Fibroblast of the aortic adventitia (primary cell): ENCODE measurements around the gene TMPRSS11D. TPM values are rescaled to one million over a fixed set of nuclear protein-coding genes. Genes with fewer than 3 reads are reported as not detected.

ENCODE experiments used
- DNase-seq: peaks from one replicate; pipeline ENCODE4 v3.0.0-alpha.2; 2010; ENCODE audit warnings: low read depth
- H3K4me3 ChIP-seq: 2 replicates; pipeline ENCODE4 v1.5.1; 2011; ENCODE audit warnings: low read depth, mild to moderate bottlenecking, control low read depth, low read length, moderate library complexity
- CTCF ChIP-seq: IDR thresholded peaks from 2 replicates; pipeline ENCODE4 v1.5.1; 2011; ENCODE audit warnings: mild to moderate bottlenecking, low read length, control low read depth, inconsistent platforms; ENCODE audit not compliant: insufficient read depth
- total RNA-seq: library from RNA; depleted of rRNA; stranded (reverse); fragments of >200 nt; gene quantifications from 2 replicates; pipeline ENCODE4 v1.2.3, GENCODE V29; 2012; ENCODE audit warnings: low replicate concordance

Gene TMPRSS11D
- total RNA-seq, 1 donor = 0.09 TPM

GRCh38 chr4:67909905-67910584 is 26.2 kb upstream of the TMPRSS11D start:
- DNase-seq = peak; percentile 51
- H3K4me3 ChIP-seq = no peak overlapping the region

GRCh38 chr4:67907650-67908049 is 23.8 kb upstream of the TMPRSS11D start:
- H3K4me3 ChIP-seq = no peak overlapping the region
- DNase-seq = no peak
- no peak for TF ChIP-seq CTCF

More at GRCh38 chr4:67909905-67910584, 26.2 kb upstream of the TMPRSS11D start:
- TF ChIP-seq CTCF = peak; percentile 65

GRCh38 chr4:67899096-67899495 is 15.3 kb upstream of the TMPRSS11D start:
- H3K4me3 ChIP-seq = no peak overlapping the region
- DNase-seq = no peak
- no peak for TF ChIP-seq CTCF

GRCh38 chr4:67897686-67898085 is 13.9 kb upstream of the TMPRSS11D start:
- no peak for DNase-seq
- TF ChIP-seq CTCF = no peak

GRCh38 chr4:67896421-67897065 is 12.7 kb upstream of the TMPRSS11D start:
- H3K4me3 ChIP-seq = no peak overlapping the region
- no peak for DNase-seq
- no peak for TF ChIP-seq CTCF

More at GRCh38 chr4:67897686-67898085, 13.9 kb upstream of the TMPRSS11D start:
- H3K4me3 ChIP-seq = no peak overlapping the region

GRCh38 chr4:67894659-67895058 is 10.9 kb upstream of the TMPRSS11D start:
- TF ChIP-seq CTCF = no peak
- no peak overlapping the region for H3K4me3 ChIP-seq
- no peak for DNase-seq

- DNase-seq = no peak
- peak; percentile 10 for TF ChIP-seq CTCF
- no peak overlapping the region for H3K4me3 ChIP-seq
Measured at GRCh38 chr4:67892905-67893304, 9.1 kb upstream of the TMPRSS11D start.
